GM23338 (cell line): ENCODE measurements around the gene FABP1. TPM values are rescaled to one million over a fixed set of nuclear protein-coding genes. Genes with fewer than 3 reads are reported as not detected.

Experiments
- ATAC-seq: fragments of 200-7000 bp; cut with Tn5 transposase; 3 replicates; pipeline ENCODE4 v1.9.1; 2020
- DNase-seq: peaks from one replicate; pipeline ENCODE4 v3.0.0-alpha.2; 2015; ENCODE audit warnings: low spot score
- H2AFZ ChIP-seq: fragments of 200-600 bp; sonication (generic); 2 replicates; pipeline ENCODE4 v1.8.0; 2016; ENCODE audit warnings: antibody characterized with exemption, mild to moderate bottlenecking, moderate library complexity
- H3F3A ChIP-seq: fragments of 200-600 bp; sonication (generic); replicated peaks from 2 replicates; pipeline ENCODE4 v1.8.0; 2017; ENCODE audit warnings: antibody characterized with exemption, mixed run types, low read depth
- H3K27ac ChIP-seq: fragments of 200-600 bp; sonication (generic); 2 replicates; pipeline ENCODE4 v1.6.1; 2016; ENCODE audit warnings: low read depth
- H3K27me3 ChIP-seq: fragments of 200-600 bp; sonication (generic); 2 replicates; pipeline ENCODE4 v1.8.0; 2016; ENCODE audit warnings: mild to moderate bottlenecking, mixed run types, moderate library complexity; ENCODE audit not compliant: insufficient read depth
- H3K36me3 ChIP-seq: fragments of 200-600 bp; sonication (generic); 2 replicates; pipeline ENCODE4 v1.8.0; 2016; ENCODE audit warnings: mild to moderate bottlenecking; ENCODE audit not compliant: insufficient read depth
- H3K4me1 ChIP-seq: fragments of 200-600 bp; sonication (generic); 2 replicates; pipeline ENCODE4 v1.8.0; 2016; ENCODE audit warnings: mild to moderate bottlenecking, moderate library complexity; ENCODE audit not compliant: insufficient read depth
- H3K4me2 ChIP-seq: fragments of 200-600 bp; sonication (generic); 2 replicates; pipeline ENCODE4 v1.7.1; 2017; ENCODE audit warnings: mixed run types
- H3K4me3 ChIP-seq: fragments of 200-600 bp; sonication (generic); 2 replicates; pipeline ENCODE4 v1.6.1; 2016; ENCODE audit warnings: mixed run types
- H3K79me2 ChIP-seq: fragments of 200-600 bp; sonication (generic); replicated peaks from 2 replicates; pipeline ENCODE4 v1.8.0; 2017; ENCODE audit warnings: mild to moderate bottlenecking; ENCODE audit not compliant: insufficient read depth
- H3K9me2 ChIP-seq: fragments of 200-600 bp; sonication (generic); 2 replicates; pipeline ENCODE4 v1.8.0; 2017; ENCODE audit not compliant: insufficient read depth
- H4K20me1 ChIP-seq: fragments of 200-600 bp; sonication (generic); replicated peaks from 2 replicates; pipeline ENCODE4 v1.8.0; 2017; ENCODE audit warnings: mild to moderate bottlenecking; ENCODE audit not compliant: insufficient read depth
- H3K27ac Mint-ChIP-seq: 2 replicates; pipeline ENCODE4 v1.8.0; 2020; ENCODE audit warnings: inconsistent platforms, mild to moderate bottlenecking, moderate library complexity, mixed read lengths
- H3K27me3 Mint-ChIP-seq: 3 replicates; pipeline ENCODE4 v1.8.0; 2022; ENCODE audit warnings: low read depth, mild to moderate bottlenecking, moderate library complexity, mixed read lengths, inconsistent platforms; ENCODE audit not compliant: insufficient read depth, poor library complexity
- H3K36me3 Mint-ChIP-seq: 3 replicates; pipeline ENCODE4 v1.8.0; 2021; ENCODE audit warnings: low read depth, mild to moderate bottlenecking, inconsistent platforms, moderate library complexity, mixed read lengths
- H3K4me1 Mint-ChIP-seq: 3 replicates; pipeline ENCODE4 v1.8.0; 2020; ENCODE audit warnings: mild to moderate bottlenecking, inconsistent platforms, mixed read lengths
- H3K4me3 Mint-ChIP-seq: 3 replicates; pipeline ENCODE4 v1.8.0; 2021; ENCODE audit warnings: moderate library complexity, mild to moderate bottlenecking, inconsistent platforms, mixed read lengths
- H3K9me3 Mint-ChIP-seq: 3 replicates; pipeline ENCODE4 v1.8.0; 2020; ENCODE audit warnings: moderate library complexity, mild to moderate bottlenecking, inconsistent platforms, mixed read lengths
- CREB1 ChIP-seq: fragments of 250-450 bp; sonication (Bioruptor Pico); IDR thresholded peaks from 2 replicates; pipeline ENCODE4 v1.5.0; 2020; ENCODE audit warnings: low read depth, mild to moderate bottlenecking, moderate library complexity
- EZH2 ChIP-seq: fragments of 200-600 bp; sonication (generic); IDR thresholded peaks from one replicate; pipeline ENCODE4 v1.8.0; 2017; ENCODE audit warnings: antibody characterized with exemption, mild to moderate bottlenecking, low read depth; ENCODE audit not compliant: unreplicated experiment
- EZH2phosphoT487 ChIP-seq: fragments of 200-600 bp; sonication (generic); IDR thresholded peaks from one replicate; pipeline ENCODE4 v1.8.1; 2018; ENCODE audit warnings: antibody characterized with exemption; ENCODE audit not compliant: unreplicated experiment
- NANOG ChIP-seq: IDR thresholded peaks from 2 replicates; pipeline ENCODE4 v1.6.1; 2016; ENCODE audit warnings: antibody characterized with exemption, borderline replicate concordance
- POLR2AphosphoS5 ChIP-seq: IDR thresholded peaks from 2 replicates; pipeline ENCODE4 v1.6.1; 2016; ENCODE audit warnings: antibody characterized with exemption, low read depth
- ZNF114 ChIP-seq: fragments of 250-450 bp; sonication (Bioruptor Pico); IDR thresholded peaks from 2 replicates; pipeline ENCODE4 v1.5.0; 2020; ENCODE audit warnings: mild to moderate bottlenecking, moderate library complexity
- ZNF331 ChIP-seq: fragments of 250-450 bp; sonication (Bioruptor Pico); IDR thresholded peaks from 2 replicates; pipeline ENCODE4 v1.5.0; 2020; ENCODE audit warnings: low read depth, mild to moderate bottlenecking, moderate library complexity
- polyA plus RNA-seq: library from polyadenylated mRNA; unstranded; fragments of >200 nt; fragmentation: Nextera tagmentation; extraction: Ambion mirVana; gene quantifications from 2 replicates; pipeline ENCODE4 v1.2.1, GENCODE V29; 2016
- total RNA-seq: library from RNA; depleted of rRNA; stranded (reverse); fragments of >200 nt; shearing (Covaris generic); gene quantifications from 2 replicates; pipeline ENCODE4 v1.2.3, GENCODE V29; 2014
- TF ChIP-seq, protein P1 (sequence below): IDR thresholded peaks from 2 replicates; pipeline ENCODE4 v1.6.1; 2016; ENCODE audit warnings: antibody characterized with exemption
- TF ChIP-seq, protein P2 (sequence below): IDR thresholded peaks from one replicate; pipeline ENCODE4 v1.6.1; 2018; ENCODE audit warnings: antibody characterized with exemption; ENCODE audit not compliant: unreplicated experiment
- TF ChIP-seq, protein P3 (sequence below), 2 experiments: fragments of 200-600 bp in 1 of 2; sonication (generic) in 1 of 2; conservative IDR thresholded peaks; 2 replicates each; pipeline versions ENCODE4 v1.5.1 to v1.6.1; 2016 to 2017; ENCODE audit warnings: antibody characterized with exemption in 2 of 2, low read depth in 2 of 2, mild to moderate bottlenecking in 2 of 2, moderate library complexity in 1 of 2

Gene FABP1
- total and polyA plus RNA-seq, 2 experiments from 2014 or later, result not detected

DNA sequence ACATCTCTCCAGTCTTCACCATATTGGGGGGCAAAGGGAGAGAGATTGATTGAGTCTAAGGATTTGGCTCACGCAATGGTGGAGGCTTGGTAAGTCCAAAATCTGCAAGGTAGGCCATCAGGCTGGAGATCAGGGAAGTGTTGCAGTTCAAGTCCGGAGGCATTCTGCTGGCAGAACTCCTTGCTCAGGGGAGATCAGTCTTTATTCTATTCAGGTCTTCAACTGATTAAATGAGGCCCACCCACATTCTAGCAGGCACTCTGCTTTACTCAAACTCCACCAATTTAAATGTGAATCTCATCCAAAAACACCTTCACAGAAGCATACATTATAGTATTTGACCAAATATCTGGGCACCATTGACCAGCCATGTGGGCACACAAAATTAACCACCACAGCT, 38.9 kb downstream of the FABP1 start:
- Histone ChIP-seq H3K79me2 (no peaks in the 10 kb centered on the region), H3K27me3 (no peaks in the 10 kb centered on the region), H4K20me1 (no peaks in the 10 kb centered on the region), H3F3A (no peaks in the 10 kb centered on the region), H3K27ac (no peak overlapping the region), H2AFZ (no peak overlapping the region), H3K4me3 (no peak overlapping the region), H3K9me2 (no peaks in the 10 kb centered on the region), H3K36me3 (no peaks in the 10 kb centered on the region), H3K4me1 (no peaks in the 10 kb centered on the region), H3K4me2 (no peak overlapping the region)
- H3K36me3 Mint-ChIP-seq, result no peaks in the 10 kb centered on the region
- TF ChIP-seq ZNF114 (CRISPR knock-in tag) (no peak), POLR2AphosphoS5 (no peak), NANOG (no peak), EZH2phosphoT487 (no peak)
- no peak overlapping the region for H3K27ac Mint-ChIP-seq
- peaks cover 2% of the 10 kb centered on the region for H3K27me3 Mint-ChIP-seq
- no peaks in the 10 kb centered on the region; the same call in 2 of the 3 replicates for H3K9me3 Mint-ChIP-seq
- DNase-seq (no peak), ATAC-seq (no peak)
- no peak overlapping the region for H3K4me3 Mint-ChIP-seq
- H3K4me1 Mint-ChIP-seq, result peaks cover 2% of the 10 kb centered on the region; the same call in 2 of the 3 replicates

DNA sequence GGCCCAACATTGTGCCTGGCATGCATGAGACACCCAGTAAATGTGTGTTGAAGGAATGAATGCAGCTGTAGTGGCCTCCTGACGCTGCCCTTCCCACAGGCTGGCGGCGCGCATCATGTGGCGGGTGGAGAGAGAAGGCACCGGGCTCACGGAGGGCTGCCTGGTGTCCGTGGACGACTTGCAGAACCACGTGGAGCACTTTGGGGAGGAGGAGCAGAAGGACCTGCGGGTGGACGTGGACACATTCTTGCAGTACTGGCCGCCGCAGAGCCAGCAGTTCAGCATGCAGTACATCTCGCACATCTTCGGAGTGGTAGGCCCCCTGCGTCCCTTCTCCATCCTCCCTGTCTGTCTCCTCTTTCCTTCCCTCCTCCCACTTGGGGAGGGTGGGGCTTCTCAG, 40.1 kb downstream of the FABP1 start:
- no peaks in the 10 kb centered on the region for H3K4me1 ChIP-seq
- peaks cover 6% of the 10 kb centered on the region; the same call in 2 of the 3 replicates for H3K4me1 Mint-ChIP-seq
- no peak overlapping the region for H2AFZ ChIP-seq
- no peaks in the 10 kb centered on the region for H3K27me3 ChIP-seq
- H3K27me3 Mint-ChIP-seq, result no peaks in the 10 kb centered on the region
- no peaks in the 10 kb centered on the region for H3K9me2 ChIP-seq
- H3K27ac Mint-ChIP-seq, result no peak overlapping the region
- no peaks in the 10 kb centered on the region for H3K36me3 ChIP-seq
- no peaks in the 10 kb centered on the region for H3K79me2 ChIP-seq
- no peak overlapping the region for H3K27ac ChIP-seq
- H3K4me3 Mint-ChIP-seq, result no peak overlapping the region
- no peak for ATAC-seq
- H4K20me1 ChIP-seq, result no peaks in the 10 kb centered on the region
- no peak overlapping the region for H3K4me2 ChIP-seq
- no peak for DNase-seq
- no peaks in the 10 kb centered on the region; the same call in 2 of the 3 replicates for H3K9me3 Mint-ChIP-seq
- H3K36me3 Mint-ChIP-seq, result no peaks in the 10 kb centered on the region
- H3K4me3 ChIP-seq, result no peak overlapping the region
- H3F3A ChIP-seq, result no peaks in the 10 kb centered on the region
- TF ChIP-seq EZH2phosphoT487 (no peak), ZNF331 (no peak), POLR2AphosphoS5 (no peak), EZH2 (no peak), ZNF114 (CRISPR knock-in tag) (no peak), NANOG (no peak), CREB1 (CRISPR knock-in tag) (no peak)
- TF ChIP-seq, protein P1, sequence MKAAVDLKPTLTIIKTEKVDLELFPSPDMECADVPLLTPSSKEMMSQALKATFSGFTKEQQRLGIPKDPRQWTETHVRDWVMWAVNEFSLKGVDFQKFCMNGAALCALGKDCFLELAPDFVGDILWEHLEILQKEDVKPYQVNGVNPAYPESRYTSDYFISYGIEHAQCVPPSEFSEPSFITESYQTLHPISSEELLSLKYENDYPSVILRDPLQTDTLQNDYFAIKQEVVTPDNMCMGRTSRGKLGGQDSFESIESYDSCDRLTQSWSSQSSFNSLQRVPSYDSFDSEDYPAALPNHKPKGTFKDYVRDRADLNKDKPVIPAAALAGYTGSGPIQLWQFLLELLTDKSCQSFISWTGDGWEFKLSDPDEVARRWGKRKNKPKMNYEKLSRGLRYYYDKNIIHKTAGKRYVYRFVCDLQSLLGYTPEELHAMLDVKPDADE, result no peak
- TF ChIP-seq, protein P2, sequence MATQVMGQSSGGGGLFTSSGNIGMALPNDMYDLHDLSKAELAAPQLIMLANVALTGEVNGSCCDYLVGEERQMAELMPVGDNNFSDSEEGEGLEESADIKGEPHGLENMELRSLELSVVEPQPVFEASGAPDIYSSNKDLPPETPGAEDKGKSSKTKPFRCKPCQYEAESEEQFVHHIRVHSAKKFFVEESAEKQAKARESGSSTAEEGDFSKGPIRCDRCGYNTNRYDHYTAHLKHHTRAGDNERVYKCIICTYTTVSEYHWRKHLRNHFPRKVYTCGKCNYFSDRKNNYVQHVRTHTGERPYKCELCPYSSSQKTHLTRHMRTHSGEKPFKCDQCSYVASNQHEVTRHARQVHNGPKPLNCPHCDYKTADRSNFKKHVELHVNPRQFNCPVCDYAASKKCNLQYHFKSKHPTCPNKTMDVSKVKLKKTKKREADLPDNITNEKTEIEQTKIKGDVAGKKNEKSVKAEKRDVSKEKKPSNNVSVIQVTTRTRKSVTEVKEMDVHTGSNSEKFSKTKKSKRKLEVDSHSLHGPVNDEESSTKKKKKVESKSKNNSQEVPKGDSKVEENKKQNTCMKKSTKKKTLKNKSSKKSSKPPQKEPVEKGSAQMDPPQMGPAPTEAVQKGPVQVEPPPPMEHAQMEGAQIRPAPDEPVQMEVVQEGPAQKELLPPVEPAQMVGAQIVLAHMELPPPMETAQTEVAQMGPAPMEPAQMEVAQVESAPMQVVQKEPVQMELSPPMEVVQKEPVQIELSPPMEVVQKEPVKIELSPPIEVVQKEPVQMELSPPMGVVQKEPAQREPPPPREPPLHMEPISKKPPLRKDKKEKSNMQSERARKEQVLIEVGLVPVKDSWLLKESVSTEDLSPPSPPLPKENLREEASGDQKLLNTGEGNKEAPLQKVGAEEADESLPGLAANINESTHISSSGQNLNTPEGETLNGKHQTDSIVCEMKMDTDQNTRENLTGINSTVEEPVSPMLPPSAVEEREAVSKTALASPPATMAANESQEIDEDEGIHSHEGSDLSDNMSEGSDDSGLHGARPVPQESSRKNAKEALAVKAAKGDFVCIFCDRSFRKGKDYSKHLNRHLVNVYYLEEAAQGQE, result no peak
- TF ChIP-seq, protein P3, sequence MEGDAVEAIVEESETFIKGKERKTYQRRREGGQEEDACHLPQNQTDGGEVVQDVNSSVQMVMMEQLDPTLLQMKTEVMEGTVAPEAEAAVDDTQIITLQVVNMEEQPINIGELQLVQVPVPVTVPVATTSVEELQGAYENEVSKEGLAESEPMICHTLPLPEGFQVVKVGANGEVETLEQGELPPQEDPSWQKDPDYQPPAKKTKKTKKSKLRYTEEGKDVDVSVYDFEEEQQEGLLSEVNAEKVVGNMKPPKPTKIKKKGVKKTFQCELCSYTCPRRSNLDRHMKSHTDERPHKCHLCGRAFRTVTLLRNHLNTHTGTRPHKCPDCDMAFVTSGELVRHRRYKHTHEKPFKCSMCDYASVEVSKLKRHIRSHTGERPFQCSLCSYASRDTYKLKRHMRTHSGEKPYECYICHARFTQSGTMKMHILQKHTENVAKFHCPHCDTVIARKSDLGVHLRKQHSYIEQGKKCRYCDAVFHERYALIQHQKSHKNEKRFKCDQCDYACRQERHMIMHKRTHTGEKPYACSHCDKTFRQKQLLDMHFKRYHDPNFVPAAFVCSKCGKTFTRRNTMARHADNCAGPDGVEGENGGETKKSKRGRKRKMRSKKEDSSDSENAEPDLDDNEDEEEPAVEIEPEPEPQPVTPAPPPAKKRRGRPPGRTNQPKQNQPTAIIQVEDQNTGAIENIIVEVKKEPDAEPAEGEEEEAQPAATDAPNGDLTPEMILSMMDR (conservative IDR thresholded peaks at IDR 0.05; ENCODE audit: low read depth in 2 of 2), result no peak
